AG09319 (cell line): ENCODE measurements around the gene TAMM41.
"Not testable (repeated sequence)": the region's sequence is repeated elsewhere in the genome, so short reads cannot be mapped to it uniquely, and the experiment has no call there.

Experiments
- DNase-seq: peaks from one replicate; pipeline ENCODE4 v3.0.0-alpha.2; 2010; ENCODE audit warnings: low read depth; ENCODE audit errors: extremely low read depth
- CTCF ChIP-seq: IDR thresholded peaks from 2 replicates; pipeline ENCODE4 v1.5.1; 2011; ENCODE audit warnings: low read depth, mild to moderate bottlenecking, inconsistent platforms, low read length, moderate library complexity

TAMM41 gene

GRCh38 chr3:11755276-11755675 is 91.4 kb downstream of the TAMM41 start:
- TF ChIP-seq CTCF, result no peak
- DNase-seq, result no peak

GRCh38 chr3:11752254-11752653 is 94.4 kb downstream of the TAMM41 start:
- not testable (repeated sequence) for DNase-seq

GRCh38 chr3:11748306-11748705 is 98.4 kb downstream of the TAMM41 start:
- not testable (repeated sequence) for DNase-seq
